T-helper 2 cell treated with Interferon-gamma antibody and Interleukin-4, amounts not matched to agents 100 ng/mL and 5 ng/mL, for 36 hours (primary cell): ENCODE measurements around the gene RAET1L. TPM values are rescaled to one million over a fixed set of nuclear protein-coding genes. Genes with fewer than 3 reads are reported as not detected.
"Not testable (repeated sequence)": the region's sequence is repeated elsewhere in the genome, so short reads cannot be mapped to it uniquely, and the experiment has no call there.

ENCODE experiments used
- intact Hi-C: fragments of 100-400 bp; cut with micrococcal nuclease; formaldehyde crosslinking; loops from one replicate; pipeline ENCODE4 v1.15.1; 2023
- total RNA-seq: library from RNA; stranded (reverse); gene quantifications from 2 replicates; pipeline ENCODE4 v1.2.3, GENCODE V29; 2022

RAET1L gene
- total RNA-seq, 1 donor from 2014 or later, result not detected

DNA sequence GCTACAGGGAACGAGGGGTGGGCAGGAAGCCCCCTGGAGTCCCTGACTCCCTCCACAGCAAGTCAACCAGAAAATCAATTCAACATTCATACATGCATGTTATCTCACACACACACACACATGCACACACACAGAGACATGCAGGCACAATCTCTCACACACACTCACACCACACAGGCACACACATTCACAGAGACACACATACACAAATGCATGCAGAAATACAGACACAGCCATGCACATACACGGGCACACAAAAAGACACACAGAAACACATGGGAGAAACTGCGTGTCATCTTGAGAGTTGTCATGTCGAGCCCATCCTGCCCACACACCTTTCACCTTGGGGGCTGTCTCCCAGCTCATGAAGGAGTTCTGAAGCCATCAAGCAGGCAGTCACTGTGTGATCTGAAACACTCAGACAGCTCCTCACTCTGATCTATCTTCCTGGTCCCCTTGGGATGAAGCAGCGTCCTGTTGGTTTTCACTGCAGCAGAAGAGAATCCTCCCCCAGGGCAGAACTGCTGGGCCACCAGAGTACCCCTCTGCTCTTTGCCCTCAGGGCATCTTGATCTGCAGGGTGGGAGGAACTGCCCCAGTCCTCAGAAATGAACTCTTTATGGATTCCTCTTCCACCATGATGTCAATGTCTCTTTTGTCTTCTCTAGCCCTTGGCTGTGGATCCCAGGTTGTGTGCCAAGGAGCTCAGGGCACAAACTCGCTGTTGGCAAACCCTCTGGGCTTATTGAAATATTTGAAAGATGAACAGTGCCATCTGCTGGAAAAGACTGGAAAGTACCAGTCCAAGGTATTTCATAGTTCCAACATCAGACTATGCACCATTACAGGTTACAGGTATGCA is 8.8 kb downstream of the RAET1L start:
- intact Hi-C loops, result loop anchor here (1.0 to 2.0 kb wide), 2 partner anchors 82 to 182 kb away; no protein-coding TSS in a partner anchor

GRCh38 chr6:150015281-150016001 is 9.9 kb downstream of the RAET1L start:
- intact Hi-C loops, result loop anchor here (2.0 kb wide), 1 partner anchor 181 kb away; no protein-coding TSS in a partner anchor

DNA sequence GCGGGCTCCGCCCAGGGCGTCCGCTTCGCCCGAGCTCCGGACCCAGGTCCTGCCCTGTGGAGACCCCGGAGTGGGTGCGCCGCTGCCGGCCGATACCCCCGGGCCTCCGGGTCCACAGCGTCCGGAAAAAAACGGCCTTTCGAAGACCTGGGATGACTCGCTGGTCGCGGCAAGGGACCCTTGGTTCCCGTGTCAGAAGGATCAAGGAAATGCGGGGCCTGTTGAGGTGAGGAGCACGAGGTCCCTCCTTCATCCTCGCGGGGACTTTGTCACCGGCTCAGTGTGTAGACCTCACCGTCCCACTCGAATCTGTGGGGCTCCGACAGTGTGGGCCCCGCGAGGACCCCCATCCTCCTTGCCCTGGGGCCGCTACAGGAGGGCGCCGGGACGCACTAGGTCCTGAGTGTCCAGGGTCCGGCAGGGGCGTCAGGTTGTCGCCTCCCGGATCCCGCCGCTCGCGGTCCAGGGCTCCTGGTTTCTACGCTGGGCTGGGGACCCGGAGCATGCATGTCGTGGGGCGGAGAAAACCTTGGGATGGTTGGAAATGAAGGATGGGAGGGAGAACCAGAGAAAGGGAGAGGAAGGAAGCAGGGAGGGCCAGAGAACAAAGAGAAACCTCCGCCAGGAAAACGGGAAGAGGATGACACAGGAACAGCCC is 10.6 kb downstream of the RAET1L start:
- intact Hi-C loops, result not testable (repeated sequence)

DNA sequence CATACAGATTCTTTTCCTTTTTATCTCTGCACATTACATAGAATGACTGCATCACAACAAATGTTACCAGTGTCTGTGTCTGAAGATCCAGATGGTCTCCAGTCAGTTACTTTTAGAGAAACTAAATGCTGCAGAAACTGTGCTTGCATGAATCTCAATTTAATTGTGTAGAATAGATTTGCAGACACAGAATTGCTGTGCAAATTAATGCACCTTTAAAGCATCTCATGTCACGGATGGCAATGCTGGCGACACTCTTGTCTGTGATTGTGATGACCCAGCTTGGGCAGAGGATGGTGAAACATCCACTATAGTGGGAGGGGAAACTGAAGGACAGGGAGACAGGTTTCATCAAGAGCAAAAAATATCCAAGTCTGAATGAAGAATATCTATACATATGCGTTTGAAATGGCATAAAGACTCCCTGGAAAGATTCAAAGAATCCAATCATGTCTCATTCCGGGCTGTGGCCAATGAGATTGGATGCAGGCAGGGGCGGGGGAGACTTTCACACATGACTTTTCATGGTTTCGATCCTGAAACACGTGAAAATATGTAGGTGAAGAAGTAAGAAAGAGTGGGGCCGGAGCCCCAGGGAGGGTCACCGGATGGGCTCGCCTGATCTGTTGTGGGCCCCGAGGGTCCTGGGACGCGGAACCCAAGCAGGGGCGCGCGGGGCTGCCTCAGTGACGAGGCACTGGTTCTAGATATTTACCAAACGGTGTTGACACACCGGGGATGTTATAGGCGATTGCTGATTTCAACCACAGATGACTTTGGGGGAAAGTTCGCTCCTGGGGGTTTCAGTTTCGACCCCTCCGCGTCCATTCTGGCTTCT is 11.3 kb downstream of the RAET1L start:
- intact Hi-C loops, result not testable (repeated sequence)

DNA sequence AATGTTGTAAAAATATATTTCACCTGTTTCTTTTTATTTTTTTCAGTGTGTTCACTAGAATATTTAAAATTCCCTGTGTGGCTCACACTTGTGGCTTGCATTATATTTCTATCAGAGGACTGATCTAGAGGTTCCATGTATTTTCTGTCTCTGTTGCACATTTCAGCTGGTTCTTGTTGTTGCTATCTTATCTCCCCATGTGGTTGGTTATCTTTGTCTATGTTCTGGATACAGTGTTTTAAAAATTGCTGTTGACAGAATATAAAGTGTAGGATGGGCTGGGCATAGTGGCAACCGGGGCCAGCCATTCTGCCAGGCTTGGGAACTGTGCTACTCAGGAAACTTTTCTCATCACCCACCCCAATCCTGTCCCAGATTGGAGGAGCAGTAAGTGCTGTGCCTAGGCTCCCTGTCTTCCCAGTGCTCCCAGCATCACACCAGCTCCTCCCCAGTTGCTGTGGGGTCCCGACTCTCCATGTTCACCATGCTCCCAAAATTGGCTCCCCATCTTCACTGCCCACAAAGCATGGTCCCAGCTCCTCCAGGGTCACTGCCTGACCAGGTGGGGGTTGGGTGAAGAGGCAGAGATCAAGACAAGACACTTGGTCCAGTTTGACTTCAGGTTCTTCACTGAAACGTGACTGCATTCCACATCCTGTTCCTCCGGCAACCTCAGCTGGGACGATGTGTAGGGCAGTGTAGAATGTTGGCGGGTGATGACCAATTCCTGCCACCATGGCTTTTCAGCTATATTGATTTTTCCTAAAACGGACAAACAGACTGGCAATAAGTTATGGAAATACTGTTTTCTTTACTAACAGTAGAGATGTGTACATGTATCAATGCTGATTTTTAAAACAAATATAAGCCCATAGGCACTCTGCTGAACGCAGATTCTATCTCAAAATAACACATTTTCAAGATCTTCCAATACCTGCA is 12.2 kb downstream of the RAET1L start:
- intact Hi-C loops, result not testable (repeated sequence)

DNA sequence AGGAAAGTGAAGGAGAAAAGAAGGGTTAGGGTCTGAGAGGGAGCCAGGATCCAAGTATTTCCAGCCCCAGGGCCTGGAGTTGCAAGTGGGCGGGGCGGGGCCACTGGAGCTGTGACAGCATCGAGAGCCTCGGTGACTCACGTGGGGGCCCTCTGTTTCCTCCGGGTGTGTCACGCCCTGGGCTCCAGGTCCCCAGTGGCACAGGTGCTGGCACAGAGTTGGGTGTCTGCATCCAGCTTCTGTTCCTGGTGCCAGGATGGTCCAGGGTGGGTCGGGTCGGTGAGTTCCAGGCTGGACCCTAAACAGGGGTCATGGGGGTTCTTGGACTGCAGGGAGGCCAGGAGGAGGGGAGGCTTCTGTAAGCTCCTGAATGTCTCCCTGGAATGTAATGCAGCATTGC is 16.7 kb downstream of the RAET1L start:
- intact Hi-C loops, result loop anchor here (5.0 to 10.0 kb wide), 6 partner anchors 59 to 1376 kb away; partner anchors contain the start of genes GINM1, LATS1, MTHFD1L and PPIL4

DNA sequence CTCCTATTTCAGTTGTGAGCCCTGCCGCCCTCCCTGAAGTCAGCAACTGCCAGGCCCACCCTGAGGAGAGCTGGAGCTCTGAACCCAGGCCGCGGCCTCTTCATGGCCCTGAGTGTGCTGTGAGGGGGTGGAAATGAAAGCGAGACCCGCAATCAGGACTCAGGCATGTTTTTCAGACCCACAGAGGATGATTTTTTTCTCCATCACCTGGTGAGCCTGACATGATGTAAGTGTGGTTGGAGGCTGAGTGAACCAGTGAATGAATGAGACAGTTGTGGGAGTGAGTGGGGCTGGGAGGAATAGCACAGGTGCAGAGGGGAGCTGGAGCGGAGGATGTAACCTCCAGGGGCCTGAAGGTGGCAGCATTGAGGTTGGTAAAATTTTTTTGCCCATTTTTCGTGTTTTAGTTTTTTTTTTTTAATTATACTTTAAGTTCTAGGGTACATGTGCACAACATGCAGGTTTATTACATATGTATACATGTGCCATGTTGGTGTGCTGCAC is 18.3 kb downstream of the RAET1L start:
- intact Hi-C loops, result loop anchor here (5.0 to 10.0 kb wide), 6 partner anchors 60 to 1378 kb away; partner anchors contain the start of genes GINM1, LATS1, MTHFD1L and PPIL4

DNA sequence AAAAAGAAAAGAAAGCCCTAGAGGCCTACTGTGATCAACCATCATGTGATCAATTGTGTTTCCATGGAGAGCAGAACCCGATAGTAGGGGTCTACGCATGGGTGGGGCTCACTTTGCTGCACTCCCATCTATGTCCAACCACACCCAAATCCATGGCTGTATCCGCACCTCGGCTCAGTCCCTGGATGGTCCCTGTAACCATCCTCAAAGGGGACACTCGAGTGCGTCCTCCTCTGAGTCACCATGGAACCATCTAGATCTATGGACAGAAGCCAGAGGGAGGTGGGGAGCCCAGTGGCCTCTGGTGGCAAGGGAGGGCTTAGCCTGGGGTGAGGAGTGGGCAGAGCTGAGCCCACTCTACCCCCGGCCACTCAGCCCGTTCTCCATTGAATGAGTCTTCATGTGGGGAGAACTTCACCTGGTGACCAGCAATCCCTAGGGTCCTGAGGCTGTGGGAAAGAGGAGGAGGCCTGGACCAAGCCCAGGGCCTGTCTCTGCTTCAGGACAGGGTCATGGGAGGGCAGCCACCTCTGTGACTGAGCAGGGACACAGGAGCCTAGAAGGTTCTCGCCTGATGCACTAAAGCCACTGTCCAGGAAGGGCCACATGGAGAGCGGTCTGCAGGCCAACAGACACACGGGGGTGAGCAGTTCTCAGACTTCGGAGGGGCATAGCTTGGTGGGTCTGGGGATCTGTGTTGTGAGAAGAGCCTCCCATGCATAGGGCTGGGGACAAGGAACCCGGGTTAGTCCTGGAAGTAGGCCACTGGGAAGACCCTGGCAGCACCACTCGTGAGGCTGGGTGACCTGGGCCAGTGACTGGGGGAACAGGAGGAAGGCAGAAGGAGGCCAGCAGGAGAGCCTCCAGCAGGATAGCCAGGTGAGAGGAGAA is 19.3 kb downstream of the RAET1L start:
- intact Hi-C loops, result loop anchor here (2.0 to 10.0 kb wide), 8 partner anchors 15 to 1379 kb away; partner anchors contain the start of genes GINM1, LATS1, MTHFD1L and PPIL4

GRCh38 chr6:150004783-150005717 is 20.3 kb downstream of the RAET1L start:
- intact Hi-C loops, result loop anchor here (1.0 to 10.0 kb wide), 9 partner anchors 14 to 1380 kb away; partner anchors contain the start of genes GINM1, LATS1, MTHFD1L and PPIL4

DNA sequence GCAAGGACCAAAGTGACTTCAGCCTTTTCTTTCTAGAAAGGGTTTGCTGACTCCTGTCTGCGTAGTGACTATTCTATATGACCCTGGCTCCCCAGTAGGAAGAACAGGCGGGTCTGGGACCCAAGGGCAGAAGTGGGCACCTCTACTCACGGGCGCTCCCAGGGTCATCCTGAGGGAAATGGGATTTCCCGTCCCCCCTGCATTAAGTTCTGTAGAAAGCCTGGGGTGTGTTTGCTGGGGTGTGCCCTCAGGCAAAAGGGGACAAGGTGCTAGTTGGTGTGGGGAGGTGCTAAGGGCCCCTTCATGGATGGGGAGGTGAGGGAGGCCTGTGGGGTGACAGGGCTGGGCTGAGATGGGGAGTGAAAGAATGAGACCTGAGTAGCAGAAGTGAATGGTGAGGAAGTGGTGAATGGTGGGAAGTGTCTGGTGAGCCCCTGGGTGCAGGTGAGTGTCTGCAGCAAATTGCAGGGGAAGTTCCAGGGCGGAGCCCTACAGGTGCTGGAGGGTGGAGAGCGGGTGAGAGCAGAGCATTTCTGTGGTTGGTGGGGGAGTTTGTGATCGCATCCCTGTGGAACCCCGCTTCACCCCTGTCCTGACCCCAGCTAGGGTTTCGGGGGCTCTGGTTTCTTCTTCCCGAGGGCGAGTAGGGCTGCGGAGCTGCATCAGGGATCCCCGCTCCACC is 21.1 kb downstream of the RAET1L start:
- intact Hi-C loops, result loop anchor here (1.0 to 10.0 kb wide), 6 partner anchors 13 to 1381 kb away; partner anchors contain the start of genes LATS1, MTHFD1L and ULBP1

DNA sequence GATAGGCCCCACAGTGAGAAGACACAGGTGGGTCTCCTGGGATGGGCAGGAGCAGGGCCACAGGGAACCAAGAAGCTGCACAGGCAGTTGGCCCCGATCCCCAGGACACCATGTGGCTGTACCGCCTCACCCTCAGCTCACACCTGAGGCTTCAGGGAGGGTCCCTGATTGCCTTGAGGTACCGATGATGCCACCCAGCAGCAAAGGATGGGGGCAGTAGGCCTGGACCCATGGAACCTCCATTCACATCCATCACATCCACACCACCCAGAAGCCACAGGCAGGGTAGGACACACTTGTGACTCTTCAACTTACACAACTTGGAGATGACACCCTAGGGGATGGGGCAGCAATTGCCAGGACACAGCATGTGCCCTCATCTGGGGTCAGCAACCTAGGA is 21.7 kb downstream of the RAET1L start:
- intact Hi-C loops, result loop anchor here (10.0 kb wide), 3 partner anchors 289 to 1381 kb away; partner anchors contain the start of genes LATS1 and MTHFD1L

DNA sequence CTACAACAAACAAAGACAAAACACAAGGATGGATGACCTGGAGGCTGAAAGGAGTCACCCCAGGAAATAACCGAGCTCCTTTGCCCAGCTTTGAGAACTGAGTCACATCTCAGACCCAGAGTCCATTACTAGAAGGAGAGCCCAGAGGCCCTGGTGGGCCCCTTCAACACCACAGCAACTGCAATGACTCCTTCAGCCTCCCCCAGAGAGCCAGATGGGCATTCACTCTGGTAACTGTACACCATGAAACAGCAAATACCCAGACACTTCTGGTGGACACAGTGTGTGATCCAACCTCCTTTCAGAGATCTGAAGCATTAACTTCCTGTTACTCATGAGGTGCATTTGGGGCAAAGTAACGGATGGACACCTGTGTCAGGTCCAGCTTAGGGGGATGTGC is 22.6 kb downstream of the RAET1L start:
- intact Hi-C loops, result loop anchor here (10.0 kb wide), 3 partner anchors 288 to 1382 kb away; partner anchors contain the start of genes LATS1 and MTHFD1L

- intact Hi-C loops, result loop anchor here (10.0 kb wide), 3 partner anchors 287 to 1383 kb away; partner anchors contain the start of genes LATS1 and MTHFD1L
These were observed 23.9 kb downstream of the RAET1L start for GRCh38 chr6:150001295-150002008.

DNA sequence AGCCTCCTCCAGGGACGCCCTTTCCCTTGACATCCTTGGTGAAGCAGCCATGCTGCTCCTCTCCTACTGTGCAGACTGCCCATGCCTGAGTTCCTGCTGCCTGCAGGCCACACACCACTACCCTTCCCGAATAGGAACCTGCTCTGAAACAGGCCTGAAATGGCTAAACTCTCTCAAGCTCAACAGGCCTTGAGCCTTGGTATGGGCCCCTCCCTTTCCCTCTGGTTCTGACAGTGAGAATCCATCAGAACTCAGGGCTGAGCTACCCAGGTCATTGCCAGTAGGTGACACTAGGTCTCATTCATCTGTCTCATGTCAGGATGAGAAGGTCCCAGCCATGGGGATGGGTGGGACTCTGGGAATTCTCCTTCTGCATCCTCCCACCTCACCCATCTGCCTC is 25.7 kb downstream of the RAET1L start:
- intact Hi-C loops, result loop anchor here (10.0 kb wide), 3 partner anchors 285 to 1385 kb away; partner anchors contain the start of genes LATS1 and MTHFD1L

DNA sequence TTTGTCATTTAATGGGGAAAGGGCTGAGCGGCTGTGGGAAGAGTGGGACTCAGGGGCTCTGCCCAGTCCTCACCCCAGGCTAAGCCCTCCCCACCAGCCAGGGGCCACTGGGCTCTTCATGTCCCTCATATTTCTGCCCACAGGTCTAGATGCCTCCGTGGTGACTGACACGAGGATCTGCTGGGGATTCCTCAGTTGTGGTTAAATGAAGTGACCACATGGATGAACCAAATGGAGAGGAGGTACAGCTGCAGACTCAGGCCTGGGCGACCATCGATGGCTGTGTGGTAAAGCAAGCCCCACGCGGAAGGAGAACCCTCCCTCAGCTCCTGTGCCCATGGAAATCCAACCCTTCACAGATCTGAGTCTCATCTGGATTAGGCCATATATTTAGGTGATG is 29.4 kb downstream of the RAET1L start:
- intact Hi-C loops, result no loop called here
